Measurements from ENCODE around the gene YEATS4. TPM values are rescaled to one million over a fixed set of nuclear protein-coding genes. Genes with fewer than 3 reads are reported as not detected.

Gene YEATS4
- total and polyA plus RNA-seq, 12 donors, result 5.6 to 57.9 (median 16.4) TPM

DNA sequence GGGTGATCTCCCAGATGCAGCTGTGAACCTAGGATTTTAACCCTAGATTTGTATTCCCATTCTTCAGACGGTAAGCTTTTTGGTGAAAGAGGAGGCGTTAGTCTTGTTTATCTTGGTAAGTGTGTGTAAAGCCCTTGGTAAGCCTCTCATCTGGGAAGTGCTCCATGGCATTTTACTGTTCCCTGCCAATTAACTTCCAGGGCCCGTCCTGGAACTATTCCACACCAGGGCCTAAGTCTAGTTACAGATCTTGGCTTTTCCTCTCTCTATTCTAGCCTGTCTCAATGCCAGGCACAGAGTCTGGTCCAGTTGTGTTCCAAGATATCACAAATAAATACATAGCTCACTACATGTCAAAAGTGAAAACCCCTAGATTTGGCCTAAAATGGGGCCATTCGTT is 42.4 kb downstream of the YEATS4 start:
- TF ChIP-seq, protein P1, sequence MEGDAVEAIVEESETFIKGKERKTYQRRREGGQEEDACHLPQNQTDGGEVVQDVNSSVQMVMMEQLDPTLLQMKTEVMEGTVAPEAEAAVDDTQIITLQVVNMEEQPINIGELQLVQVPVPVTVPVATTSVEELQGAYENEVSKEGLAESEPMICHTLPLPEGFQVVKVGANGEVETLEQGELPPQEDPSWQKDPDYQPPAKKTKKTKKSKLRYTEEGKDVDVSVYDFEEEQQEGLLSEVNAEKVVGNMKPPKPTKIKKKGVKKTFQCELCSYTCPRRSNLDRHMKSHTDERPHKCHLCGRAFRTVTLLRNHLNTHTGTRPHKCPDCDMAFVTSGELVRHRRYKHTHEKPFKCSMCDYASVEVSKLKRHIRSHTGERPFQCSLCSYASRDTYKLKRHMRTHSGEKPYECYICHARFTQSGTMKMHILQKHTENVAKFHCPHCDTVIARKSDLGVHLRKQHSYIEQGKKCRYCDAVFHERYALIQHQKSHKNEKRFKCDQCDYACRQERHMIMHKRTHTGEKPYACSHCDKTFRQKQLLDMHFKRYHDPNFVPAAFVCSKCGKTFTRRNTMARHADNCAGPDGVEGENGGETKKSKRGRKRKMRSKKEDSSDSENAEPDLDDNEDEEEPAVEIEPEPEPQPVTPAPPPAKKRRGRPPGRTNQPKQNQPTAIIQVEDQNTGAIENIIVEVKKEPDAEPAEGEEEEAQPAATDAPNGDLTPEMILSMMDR (IDR thresholded peaks at IDR 0.05), result no peak
- no peak for TF ChIP-seq POLR2A (IDR thresholded peaks at IDR 0.05)
- no peaks in the 10 kb centered on the region for H3K27me3 ChIP-seq
- DNase-seq, result no peak
- 92 to 95% (median 94%) methylated on average over 4 of the region's 4 CpGs for WGBS, 4 donors
- peaks cover 0 to 8% of the 10 kb centered on the region in 2 donors for H3K4me1 ChIP-seq (replicated peaks in 1 of 2)
- H3K27ac ChIP-seq, result no peak overlapping the region
- intact Hi-C loops (cut with DNase I), result no loop called here
- H3K9me3 ChIP-seq (replicated peaks in 1 of 3), result no peaks in the 10 kb centered on the region
- no peak overlapping the region for H3K4me3 ChIP-seq
- H3K36me3 ChIP-seq (replicated peaks in 1 of 2), result no peaks in the 10 kb centered on the region

DNA sequence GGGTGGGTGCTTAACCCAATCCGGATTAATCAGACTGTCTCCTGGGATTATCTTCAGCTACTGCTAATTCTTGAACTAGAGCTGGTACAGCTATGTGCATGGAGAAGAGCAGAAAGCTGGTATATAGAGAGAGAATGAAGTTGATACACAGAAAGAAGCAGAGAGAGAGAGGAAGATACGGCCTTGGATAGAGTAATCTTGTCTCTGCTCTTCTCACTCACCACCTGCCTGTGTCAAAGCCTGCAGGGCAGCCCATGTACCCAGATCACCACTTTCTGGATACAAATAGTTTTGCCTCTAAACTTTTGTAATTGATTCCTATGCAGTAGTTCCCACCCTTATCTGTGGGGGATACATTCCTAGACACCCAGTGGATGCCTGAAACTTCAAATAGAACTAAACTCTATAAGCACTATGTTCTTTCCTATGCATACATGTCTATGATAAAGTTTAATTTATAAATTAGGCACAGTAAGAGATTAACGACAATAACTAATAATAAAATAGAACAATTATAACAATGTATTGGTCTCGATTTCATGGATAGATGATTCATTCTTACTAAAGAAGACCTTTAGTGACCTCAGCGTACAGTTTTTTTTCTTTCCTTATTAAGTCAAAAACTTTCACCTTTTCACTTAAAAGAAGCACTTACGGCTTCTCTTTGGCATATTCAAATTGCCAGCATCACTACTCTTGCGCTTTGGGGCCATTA is 45.5 kb downstream of the YEATS4 start:
- peaks cover 0 to 8% of the 10 kb centered on the region in 2 donors for H3K4me1 ChIP-seq (replicated peaks in 1 of 2)
- H3K9me3 ChIP-seq (replicated peaks in 1 of 3), result no peaks in the 10 kb centered on the region
- DNase-seq, result no peak
- peak overlapping the region in 4 of 5 donors; percentile 18 to 70 (median 53) for H3K27ac ChIP-seq
- WGBS, 4 donors, result 55 to 59% (median 57%) methylated on average over 7 of the region's 7 CpGs
- no peak overlapping the region for H3K4me3 ChIP-seq
- no peaks in the 10 kb centered on the region for H3K27me3 ChIP-seq
- intact Hi-C loops (cut with DNase I), result no loop called here
- H3K36me3 ChIP-seq (replicated peaks in 1 of 2), result no peaks in the 10 kb centered on the region
- TF ChIP-seq, protein P1 (IDR thresholded peaks at IDR 0.05), result no peak
- TF ChIP-seq POLR2A (IDR thresholded peaks at IDR 0.05), result no peak

DNA sequence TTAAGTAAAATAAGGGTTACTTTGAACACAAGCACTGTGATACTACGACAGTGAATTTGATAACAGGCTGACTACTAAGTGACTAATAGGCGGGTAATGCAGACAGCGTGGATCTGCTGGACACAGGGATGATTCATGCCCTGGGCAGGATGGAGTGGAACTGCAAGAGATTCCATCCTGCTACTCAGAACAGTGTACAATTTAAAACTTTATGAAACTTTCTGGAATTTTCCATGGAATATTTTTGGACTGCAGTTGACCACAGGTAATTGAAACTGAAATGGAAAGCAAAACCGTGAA is 46.0 kb downstream of the YEATS4 start:
- peaks cover 0 to 8% of the 10 kb centered on the region in 2 donors for H3K4me1 ChIP-seq (replicated peaks in 1 of 2)
- peak overlapping the region in 4 of 5 donors; percentile 18 to 70 (median 53) for H3K27ac ChIP-seq
- H3K27me3 ChIP-seq, result no peaks in the 10 kb centered on the region
- H3K36me3 ChIP-seq (replicated peaks in 1 of 2), result no peaks in the 10 kb centered on the region
- 31 to 39% (median 36%) methylated on average over 4 of the region's 4 CpGs for WGBS, 4 donors
- H3K9me3 ChIP-seq (replicated peaks in 1 of 3), result no peaks in the 10 kb centered on the region
- intact Hi-C loops (cut with DNase I), result no loop called here
- TF ChIP-seq, protein P1 (IDR thresholded peaks at IDR 0.05), result no peak
- TF ChIP-seq POLR2A (IDR thresholded peaks at IDR 0.05), result no peak
- DNase-seq, result peak; percentile 62 to 91 (median 88)
- no peak overlapping the region for H3K4me3 ChIP-seq

DNA sequence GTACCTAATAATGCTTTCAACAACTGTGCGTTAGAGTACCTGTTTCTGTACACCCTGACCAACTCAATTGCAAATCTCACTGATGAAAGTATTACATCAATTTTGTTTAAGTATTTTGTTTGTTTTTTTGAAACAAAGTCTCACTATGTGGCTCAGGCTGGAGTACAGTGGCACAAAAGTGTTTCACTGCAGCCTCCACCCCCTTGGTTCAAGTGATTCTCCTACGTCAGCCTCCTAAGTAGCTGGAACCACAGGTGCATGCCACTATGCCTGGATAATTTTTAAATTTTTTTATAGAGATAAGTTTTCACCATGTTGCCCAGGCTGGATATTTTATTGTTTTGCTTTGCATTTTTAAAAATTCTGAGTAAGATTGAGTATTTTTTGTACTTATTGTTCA is 46.7 kb downstream of the YEATS4 start:
- intact Hi-C loops (cut with DNase I), result no loop called here
- Histone ChIP-seq H3K36me3 (replicated peaks in 1 of 2) (no peaks in the 10 kb centered on the region), H3K27ac (no peak overlapping the region), H3K9me3 (replicated peaks in 1 of 3) (no peaks in the 10 kb centered on the region), H3K4me1 (replicated peaks in 1 of 2) (peaks cover 0 to 8% of the 10 kb centered on the region in 2 donors), H3K27me3 (no peaks in the 10 kb centered on the region), H3K4me3 (no peak overlapping the region)
- WGBS, 4 donors, result 95 to 97% (median 96%) methylated on average over 2 of the region's 2 CpGs
- TF ChIP-seq, protein P1 (IDR thresholded peaks at IDR 0.05), result no peak
- TF ChIP-seq POLR2A (IDR thresholded peaks at IDR 0.05), result no peak
- no peak for DNase-seq
